MM.1S (cell line): Measurements from ENCODE around the gene PLEKHS1.
"Not testable (repeated sequence)": the region's sequence is repeated elsewhere in the genome, so short reads cannot be mapped to it uniquely, and the experiment has no call there.

Experiments used
- DNase-seq: peaks from one replicate; pipeline ENCODE4 v3.0.0-alpha.2; 2015
- H2AFZ ChIP-seq: fragments of 300-600 bp; sonication (generic); 2 replicates; pipeline ENCODE4 v1.6.0; 2016; ENCODE audit warnings: antibody characterized with exemption, low read length
- H3F3A ChIP-seq: fragments of 300-600 bp; sonication (generic); 2 replicates; pipeline ENCODE4 v1.6.1; 2016; ENCODE audit warnings: mild to moderate bottlenecking, antibody characterized with exemption, low read length, moderate library complexity, mixed read lengths; ENCODE audit not compliant: insufficient read depth
- H3K27ac ChIP-seq: fragments of 300-600 bp; sonication (generic); 2 replicates; pipeline ENCODE4 v1.5.1; 2016; ENCODE audit warnings: mild to moderate bottlenecking, low read length
- H3K27me3 ChIP-seq: fragments of 300-600 bp; sonication (generic); replicated peaks from 2 replicates; pipeline ENCODE4 v1.6.0; 2016; ENCODE audit warnings: low read length; ENCODE audit not compliant: insufficient read depth
- H3K36me3 ChIP-seq: fragments of 300-600 bp; sonication (generic); replicated peaks from 2 replicates; pipeline ENCODE4 v1.6.1; 2016; ENCODE audit warnings: mild to moderate bottlenecking, low read length, mixed read lengths; ENCODE audit not compliant: insufficient read depth
- H3K4me1 ChIP-seq: fragments of 300-600 bp; sonication (generic); 2 replicates; pipeline ENCODE4 v1.6.1; 2016; ENCODE audit warnings: low read length, mixed read lengths
- H3K4me2 ChIP-seq: fragments of 300-600 bp; sonication (generic); 2 replicates; pipeline ENCODE4 v1.6.0; 2016; ENCODE audit warnings: low read depth, low read length
- H3K4me3 ChIP-seq: fragments of 300-600 bp; sonication (generic); 2 replicates; pipeline ENCODE4 v1.5.1; 2016; ENCODE audit warnings: low read length, mixed read lengths
- H3K79me2 ChIP-seq: fragments of 300-600 bp; sonication (generic); 2 replicates; pipeline ENCODE4 v1.6.1; 2016; ENCODE audit warnings: mixed run types, low read length, mixed read lengths
- H3K9ac ChIP-seq: fragments of 300-600 bp; sonication (generic); 2 replicates; pipeline ENCODE4 v1.6.1; 2016; ENCODE audit warnings: low read length, mixed read lengths
- H3K9me2 ChIP-seq: fragments of 300-600 bp; sonication (generic); replicated peaks from 2 replicates; pipeline ENCODE4 v1.6.1; 2016; ENCODE audit warnings: mild to moderate bottlenecking, low read length, mixed read lengths; ENCODE audit not compliant: insufficient read depth
- H3K9me3 ChIP-seq: fragments of 300-600 bp; sonication (generic); replicated peaks from 2 replicates; pipeline ENCODE4 v1.6.1; 2016; ENCODE audit warnings: mild to moderate bottlenecking, low read length, mixed read lengths; ENCODE audit not compliant: insufficient read depth
- H4K20me1 ChIP-seq: fragments of 300-600 bp; sonication (generic); 2 replicates; pipeline ENCODE4 v1.6.1; 2016; ENCODE audit warnings: mild to moderate bottlenecking, low read length, moderate library complexity, mixed read lengths; ENCODE audit not compliant: insufficient read depth
- CTCF ChIP-seq: fragments of 300-600 bp; sonication (generic); IDR thresholded peaks from 2 replicates; pipeline ENCODE4 v1.5.1; 2016; ENCODE audit warnings: antibody characterized with exemption, low read length, mixed read lengths
- EZH2 ChIP-seq: fragments of 300-600 bp; sonication (generic); optimal IDR thresholded peaks from 2 replicates; pipeline ENCODE3; 2017; ENCODE audit warnings: low read depth, mild to moderate bottlenecking, antibody characterized with exemption, low read length, mixed read lengths
- EZH2phosphoT487 ChIP-seq: fragments of 300-600 bp; sonication (generic); IDR thresholded peaks from 2 replicates; pipeline ENCODE4 v1.6.1; 2018; ENCODE audit warnings: antibody characterized with exemption, low read length

PLEKHS1 gene

GRCh38 chr10:113764582-113764981 is 13.1 kb downstream of the PLEKHS1 start:
- Histone ChIP-seq H3K4me1 (no peaks in the 10 kb centered on the region), H3K27me3 (no peaks in the 10 kb centered on the region), H2AFZ (no peak overlapping the region), H3K27ac (no peak overlapping the region), H3F3A (no peaks in the 10 kb centered on the region), H3K4me2 (no peak overlapping the region), H3K9me2 (no peaks in the 10 kb centered on the region; the same call in 1 of the 2 replicates), H4K20me1 (no peaks in the 10 kb centered on the region), H3K4me3 (no peak overlapping the region), H3K79me2 (no peaks in the 10 kb centered on the region), H3K9ac (no peak overlapping the region), H3K9me3 (no peaks in the 10 kb centered on the region), H3K36me3 (no peaks in the 10 kb centered on the region)
- no peak for TF ChIP-seq EZH2phosphoT487
- TF ChIP-seq EZH2: no peak
- DNase-seq: no peak

DNA sequence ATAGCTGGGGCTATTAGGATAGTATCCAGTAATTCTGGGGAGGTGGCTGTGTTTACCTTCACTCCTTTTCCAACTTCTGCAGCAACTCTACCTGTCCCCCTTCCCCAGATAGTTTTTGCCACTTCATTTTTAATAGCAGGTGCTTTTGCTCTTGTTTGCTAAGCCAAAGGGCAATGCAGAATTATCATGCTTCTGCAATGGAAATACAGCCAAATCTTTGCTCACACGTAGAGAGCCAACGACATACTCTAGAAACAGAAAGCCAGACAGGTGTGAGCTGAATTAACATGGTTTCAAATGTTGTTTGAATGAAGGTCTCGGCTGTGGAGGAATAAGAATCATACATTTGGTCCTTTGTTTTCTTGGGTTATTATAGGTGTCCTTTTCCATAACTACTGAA is 14.4 kb downstream of the PLEKHS1 start:
- no peak overlapping the region for H2AFZ ChIP-seq
- H3K4me2 ChIP-seq: no peak overlapping the region
- no peak overlapping the region for H3K9ac ChIP-seq
- H3K4me1 ChIP-seq: no peaks in the 10 kb centered on the region
- DNase-seq: no peak
- H3K36me3 ChIP-seq: no peaks in the 10 kb centered on the region
- H3F3A ChIP-seq: no peaks in the 10 kb centered on the region
- H3K27me3 ChIP-seq: no peaks in the 10 kb centered on the region
- TF ChIP-seq EZH2phosphoT487: no peak
- TF ChIP-seq CTCF: no peak
- no peak for TF ChIP-seq EZH2
- H3K9me2 ChIP-seq: no peaks in the 10 kb centered on the region; the same call in 1 of the 2 replicates
- H4K20me1 ChIP-seq: no peaks in the 10 kb centered on the region
- H3K4me3 ChIP-seq: no peak overlapping the region
- H3K27ac ChIP-seq: no peak overlapping the region
- H3K9me3 ChIP-seq: no peaks in the 10 kb centered on the region
- no peaks in the 10 kb centered on the region for H3K79me2 ChIP-seq

GRCh38 chr10:113767222-113767621 is 15.7 kb downstream of the PLEKHS1 start:
- H3K9me3 ChIP-seq: no peaks in the 10 kb centered on the region
- TF ChIP-seq EZH2phosphoT487: no peak
- no peak for TF ChIP-seq EZH2
- TF ChIP-seq CTCF: no peak
- H3K4me1 ChIP-seq: no peaks in the 10 kb centered on the region
- H3K27ac ChIP-seq: no peak overlapping the region
- no peak for DNase-seq
- no peak overlapping the region for H3K9ac ChIP-seq
- H3K79me2 ChIP-seq: no peaks in the 10 kb centered on the region
- H3K27me3 ChIP-seq: no peaks in the 10 kb centered on the region
- no peak overlapping the region for H3K4me2 ChIP-seq
- H4K20me1 ChIP-seq: no peaks in the 10 kb centered on the region
- H3K36me3 ChIP-seq: no peaks in the 10 kb centered on the region
- no peak overlapping the region for H2AFZ ChIP-seq
- no peaks in the 10 kb centered on the region; the same call in 1 of the 2 replicates for H3K9me2 ChIP-seq
- H3K4me3 ChIP-seq: no peak overlapping the region
- H3F3A ChIP-seq: no peaks in the 10 kb centered on the region

- Histone ChIP-seq H3K4me3 (no peak overlapping the region), H3K9ac (no peak overlapping the region), H3K4me1 (no peaks in the 10 kb centered on the region), H2AFZ (no peak overlapping the region), H3F3A (no peaks in the 10 kb centered on the region), H3K27ac (no peak overlapping the region), H3K4me2 (no peak overlapping the region), H4K20me1 (no peaks in the 10 kb centered on the region), H3K79me2 (no peaks in the 10 kb centered on the region), H3K9me2 (no peaks in the 10 kb centered on the region; the same call in 1 of the 2 replicates), H3K27me3 (no peaks in the 10 kb centered on the region), H3K36me3 (no peaks in the 10 kb centered on the region), H3K9me3 (no peaks in the 10 kb centered on the region)
- no peak for TF ChIP-seq EZH2
- TF ChIP-seq CTCF: no peak
- no peak for TF ChIP-seq EZH2phosphoT487
- DNase-seq: no peak
Measured at GRCh38 chr10:113770346-113770745, 18.9 kb downstream of the PLEKHS1 start.

GRCh38 chr10:113771131-113771530 is 19.6 kb downstream of the PLEKHS1 start:
- not testable (repeated sequence) for H2AFZ ChIP-seq, H4K20me1 ChIP-seq, H3F3A ChIP-seq, DNase-seq, H3K4me1 ChIP-seq, H3K9me2 ChIP-seq, H3K9me3 ChIP-seq, H3K9ac ChIP-seq, H3K4me2 ChIP-seq, H3K79me2 ChIP-seq, H3K27ac ChIP-seq, H3K4me3 ChIP-seq, H3K27me3 ChIP-seq, H3K36me3 ChIP-seq
